Spleen (tissue), 11 donors: ENCODE measurements around the gene ERBB4. TPM values are rescaled to one million over a fixed set of nuclear protein-coding genes. Genes with fewer than 3 reads are reported as not detected.

Experiments
- DNase-seq: peaks from one replicate; pipeline ENCODE4 v3.0.0-alpha.2; 2020
- H3K27ac ChIP-seq, 8 donors: fragments of 200-600 bp; sonication (generic) in 7 of 8; 1 replicate in 4 of 8; 2 replicates in 4 of 8; pipeline versions ENCODE4 v1.5.0 to v1.8.0; 2016 to 2021; ENCODE audit warnings: inconsistent platforms in 4 of 8, mild to moderate bottlenecking in 4 of 8, moderate library complexity in 1 of 8
- H3K27me3 ChIP-seq, 7 donors: fragments of 200-600 bp; sonication (generic) in 6 of 7; replicated peaks in 1 of 7; 1 replicate in 4 of 7; 2 replicates in 3 of 7; pipeline versions ENCODE4 v1.5.0 to v1.8.0; 2016 to 2021; ENCODE audit warnings: inconsistent platforms in 3 of 7, mild to moderate bottlenecking in 1 of 7
- H3K36me3 ChIP-seq, 6 donors: fragments of 200-600 bp; sonication (generic) in 5 of 6; 1 replicate in 4 of 6; 2 replicates in 2 of 6; pipeline versions ENCODE4 v1.5.0 to v1.8.0; 2016 to 2021; ENCODE audit warnings: inconsistent platforms in 2 of 6
- H3K4me1 ChIP-seq, 6 donors: fragments of 200-600 bp; sonication (generic) in 5 of 6; 1 replicate in 3 of 6; 2 replicates in 3 of 6; pipeline versions ENCODE4 v1.5.0 to v1.8.0; 2016 to 2021; ENCODE audit warnings: inconsistent platforms in 3 of 6
- H3K4me3 ChIP-seq, 8 donors: fragments of 200-600 bp; sonication (generic) in 7 of 8; 1 replicate in 4 of 8; 2 replicates in 4 of 8; pipeline versions ENCODE4 v1.5.0 to v1.8.0; 2016 to 2021; ENCODE audit warnings: inconsistent platforms in 4 of 8, mild to moderate bottlenecking in 4 of 8, moderate library complexity in 2 of 8
- H3K9me3 ChIP-seq, 8 donors: fragments of 200-600 bp; sonication (generic) in 7 of 8; 1 replicate in 4 of 8; 2 replicates in 4 of 8; pipeline versions ENCODE4 v1.5.0 to v1.8.0; 2016 to 2021; ENCODE audit warnings: inconsistent platforms in 4 of 8
- CTCF ChIP-seq, 11 experiments: fragments of 200-600 bp in 7 of 11; fragments of 450-650 bp in 4 of 11; sonication (generic) in 4 of 11; IDR thresholded peaks in 8 of 11; conservative IDR thresholded peaks in 3 of 11; 1 replicate in 7 of 11; 2 replicates in 4 of 11; pipeline versions ENCODE4 v1.4.0 to v1.8.0; 2016 to 2021; ENCODE audit warnings: antibody characterized with exemption in 11 of 11, inconsistent platforms in 4 of 11, mild to moderate bottlenecking in 1 of 11
- POLR2A ChIP-seq, 3 donors: fragments of 450-650 bp; IDR thresholded peaks; one replicate each; pipeline ENCODE4 v1.5.1; 2017; ENCODE audit warnings: antibody characterized with exemption in 3 of 3, mild to moderate bottlenecking in 1 of 3
- POLR2AphosphoS5 ChIP-seq, 3 donors: sonication (generic); formaldehyde crosslinking; IDR thresholded peaks; one replicate each; pipeline ENCODE4 v1.5.1; 2017; ENCODE audit warnings: antibody characterized with exemption in 3 of 3
- WGBS, 5 donors: extraction: QIAGEN DNeasy Blood & Tissue Kit in 3 of 5; methylation state at CpG; one replicate each; pipeline versions ENCODE4 v1.1.5 to v1.1.7; 2013 to 2018; 5-methylcytosine and 5-hydroxymethylcytosine counted together
- intact Hi-C: fragments of 100-400 bp; cut with DNase I; formaldehyde crosslinking; loops from one replicate; pipeline ENCODE4 v1.15.0; 2023; ENCODE audit warnings: low total_unique reads
- polyA plus RNA-seq, 3 donors: library from polyadenylated mRNA; stranded (reverse); fragments of 200-250 nt; gene quantifications; one replicate each; pipeline ENCODE4 v1.2.1, GENCODE V29; 2013
- total RNA-seq, 7 donors: library from RNA; depleted of rRNA in 3 of 7; stranded (reverse); fragments of >200 nt in 3 of 7; fragmentation: NEBNext Ultra II Directional in 4 of 7; extraction: Animal tissue kit (Norgen Biotek cat#: 25700) in 4 of 7; gene quantifications; one replicate each; pipeline versions ENCODE4 v1.1.0 to v1.2.1, GENCODE V29; 2016 to 2021
- donor health status: healthy with polysubstance abuse.
- donor health status: DM: no; HTN: no; CAD: no; lungs with moderate emphysema.
- donor health status: DM: no; HTN: no; CAD: no.
- donor health status: Bipolar disorder and iron deficiency.
- donor health status: healthy.
- donor health status: DM: no; HTN: no; CAD: no.
- donor health status: DM: yes; HTN: yes; CAD: no.

Gene ERBB4
- total and polyA plus RNA-seq, 10 donors: under 0.01 to 1.4 (median 0.35) TPM

- Histone ChIP-seq H3K4me1 (no peaks in the 10 kb centered on the region), H3K9me3 (no peaks in the 10 kb centered on the region), H3K36me3 (no peaks in the 10 kb centered on the region), H3K27ac (no peak overlapping the region), H3K4me3 (no peak overlapping the region), H3K27me3 (no peaks in the 10 kb centered on the region)
- no peak for DNase-seq
- intact Hi-C loops: no loop called here
- TF ChIP-seq POLR2AphosphoS5 (IDR thresholded peaks at IDR 0.05) (no peak), POLR2A (IDR thresholded peaks at IDR 0.05) (no peak), CTCF (IDR thresholded peaks at IDR 0.05 in 8 of 11, conservative IDR thresholded peaks at IDR 0.05 in 3 of 11) (no peak)
- WGBS, 5 donors: 86 to 97% (median 95%) methylated on average over 1 of the region's 1 CpG
These were observed 1088.8 kb downstream of the ERBB4 start for GRCh38 chr2:211449819-211450218.

GRCh38 chr2:211447548-211447947 is 1091.1 kb downstream of the ERBB4 start:
- Histone ChIP-seq H3K4me1 (no peaks in the 10 kb centered on the region), H3K27ac (no peak overlapping the region), H3K9me3 (no peaks in the 10 kb centered on the region), H3K27me3 (no peaks in the 10 kb centered on the region), H3K4me3 (no peak overlapping the region), H3K36me3 (no peaks in the 10 kb centered on the region)
- DNase-seq: no peak
- 56 to 76% (median 61%) methylated on average over 1 of the region's 1 CpG for WGBS, 5 donors
- TF ChIP-seq POLR2AphosphoS5 (IDR thresholded peaks at IDR 0.05) (no peak), POLR2A (IDR thresholded peaks at IDR 0.05) (no peak), CTCF (IDR thresholded peaks at IDR 0.05 in 8 of 11, conservative IDR thresholded peaks at IDR 0.05 in 3 of 11) (no peak)
- intact Hi-C loops: no loop called here

- H3K4me1 ChIP-seq: no peaks in the 10 kb centered on the region
- no peak overlapping the region for H3K4me3 ChIP-seq
- no peaks in the 10 kb centered on the region for H3K27me3 ChIP-seq
- H3K36me3 ChIP-seq: no peaks in the 10 kb centered on the region
- intact Hi-C loops: no loop called here
- DNase-seq: no peak
- H3K27ac ChIP-seq: no peak overlapping the region
- no peaks in the 10 kb centered on the region for H3K9me3 ChIP-seq
- WGBS, 5 donors: 86 to 96% (median 95%) methylated on average over 2 of the region's 2 CpGs
- TF ChIP-seq POLR2AphosphoS5 (IDR thresholded peaks at IDR 0.05) (no peak), CTCF (IDR thresholded peaks at IDR 0.05 in 8 of 11, conservative IDR thresholded peaks at IDR 0.05 in 3 of 11) (no peak), POLR2A (IDR thresholded peaks at IDR 0.05) (no peak)
These were observed 1098.5 kb downstream of the ERBB4 start for GRCh38 chr2:211440107-211440506.

- TF ChIP-seq CTCF (IDR thresholded peaks at IDR 0.05 in 8 of 11, conservative IDR thresholded peaks at IDR 0.05 in 3 of 11): no peak
- TF ChIP-seq POLR2A (IDR thresholded peaks at IDR 0.05): no peak
- no peak for TF ChIP-seq POLR2AphosphoS5 (IDR thresholded peaks at IDR 0.05)
- H3K4me1 ChIP-seq: no peaks in the 10 kb centered on the region
- intact Hi-C loops: no loop called here
- H3K4me3 ChIP-seq: no peak overlapping the region
- no peak overlapping the region for H3K27ac ChIP-seq
- no peaks in the 10 kb centered on the region for H3K27me3 ChIP-seq
- DNase-seq: no peak
- H3K36me3 ChIP-seq: no peaks in the 10 kb centered on the region
- 28 to 44% (median 39%) methylated on average over 2 of the region's 2 CpGs for WGBS, 5 donors
- H3K9me3 ChIP-seq: no peaks in the 10 kb centered on the region
These were observed 1099.6 kb downstream of the ERBB4 start for GRCh38 chr2:211439011-211439410.
